Fibroblast of the aortic adventitia (primary cell): ENCODE data around the gene CEMIP. TPM values are rescaled to one million over a fixed set of nuclear protein-coding genes. Genes with fewer than 3 reads are reported as not detected.

Experiments used
- DNase-seq: peaks from one replicate; pipeline ENCODE4 v3.0.0-alpha.2; 2010; ENCODE audit warnings: low read depth
- H3K4me3 ChIP-seq: 2 replicates; pipeline ENCODE4 v1.5.1; 2011; ENCODE audit warnings: low read depth, mild to moderate bottlenecking, control low read depth, low read length, moderate library complexity
- total RNA-seq: library from RNA; depleted of rRNA; stranded (reverse); fragments of >200 nt; gene quantifications from 2 replicates; pipeline ENCODE4 v1.2.3, GENCODE V29; 2012; ENCODE audit warnings: low replicate concordance
- TF ChIP-seq, protein P1 (sequence below): IDR thresholded peaks from 2 replicates; pipeline ENCODE4 v1.5.1; 2011; ENCODE audit warnings: mild to moderate bottlenecking, low read length, control low read depth, inconsistent platforms; ENCODE audit not compliant: insufficient read depth

Gene CEMIP
- total RNA-seq, 1 donor = 225 TPM

- TF ChIP-seq, protein P1, sequence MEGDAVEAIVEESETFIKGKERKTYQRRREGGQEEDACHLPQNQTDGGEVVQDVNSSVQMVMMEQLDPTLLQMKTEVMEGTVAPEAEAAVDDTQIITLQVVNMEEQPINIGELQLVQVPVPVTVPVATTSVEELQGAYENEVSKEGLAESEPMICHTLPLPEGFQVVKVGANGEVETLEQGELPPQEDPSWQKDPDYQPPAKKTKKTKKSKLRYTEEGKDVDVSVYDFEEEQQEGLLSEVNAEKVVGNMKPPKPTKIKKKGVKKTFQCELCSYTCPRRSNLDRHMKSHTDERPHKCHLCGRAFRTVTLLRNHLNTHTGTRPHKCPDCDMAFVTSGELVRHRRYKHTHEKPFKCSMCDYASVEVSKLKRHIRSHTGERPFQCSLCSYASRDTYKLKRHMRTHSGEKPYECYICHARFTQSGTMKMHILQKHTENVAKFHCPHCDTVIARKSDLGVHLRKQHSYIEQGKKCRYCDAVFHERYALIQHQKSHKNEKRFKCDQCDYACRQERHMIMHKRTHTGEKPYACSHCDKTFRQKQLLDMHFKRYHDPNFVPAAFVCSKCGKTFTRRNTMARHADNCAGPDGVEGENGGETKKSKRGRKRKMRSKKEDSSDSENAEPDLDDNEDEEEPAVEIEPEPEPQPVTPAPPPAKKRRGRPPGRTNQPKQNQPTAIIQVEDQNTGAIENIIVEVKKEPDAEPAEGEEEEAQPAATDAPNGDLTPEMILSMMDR = no peak
- no peak for DNase-seq
- no peak overlapping the region for H3K4me3 ChIP-seq
These were observed 10.6 kb downstream of the CEMIP start for GRCh38 chr15:80789796-80790195.

- TF ChIP-seq, protein P1 = no peak
- DNase-seq = no peak
- H3K4me3 ChIP-seq = no peak overlapping the region
These were observed 11.1 kb downstream of the CEMIP start for GRCh38 chr15:80790236-80790635.

DNA sequence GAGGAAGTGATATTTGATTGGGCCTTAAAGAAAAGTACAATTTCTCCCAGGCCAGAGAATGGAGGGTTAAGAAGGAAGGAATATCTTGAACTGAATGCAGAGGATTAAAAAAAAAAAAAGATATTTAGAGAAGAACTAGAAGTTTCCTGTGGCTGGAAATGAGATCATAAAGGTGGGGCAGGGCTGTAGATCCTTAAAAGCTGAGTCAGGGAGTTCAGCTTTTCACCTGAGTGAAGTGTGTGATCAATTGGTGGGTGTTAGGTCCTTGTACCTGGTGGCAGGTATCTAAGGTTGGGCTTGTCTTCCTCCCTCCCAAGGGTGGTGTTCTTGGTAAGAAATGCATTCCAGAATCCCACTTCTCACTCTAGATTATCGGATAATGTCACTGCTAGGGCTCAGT is 11.8 kb downstream of the CEMIP start:
- no peak for DNase-seq
- H3K4me3 ChIP-seq = no peak overlapping the region
- TF ChIP-seq, protein P1 = no peak

DNA sequence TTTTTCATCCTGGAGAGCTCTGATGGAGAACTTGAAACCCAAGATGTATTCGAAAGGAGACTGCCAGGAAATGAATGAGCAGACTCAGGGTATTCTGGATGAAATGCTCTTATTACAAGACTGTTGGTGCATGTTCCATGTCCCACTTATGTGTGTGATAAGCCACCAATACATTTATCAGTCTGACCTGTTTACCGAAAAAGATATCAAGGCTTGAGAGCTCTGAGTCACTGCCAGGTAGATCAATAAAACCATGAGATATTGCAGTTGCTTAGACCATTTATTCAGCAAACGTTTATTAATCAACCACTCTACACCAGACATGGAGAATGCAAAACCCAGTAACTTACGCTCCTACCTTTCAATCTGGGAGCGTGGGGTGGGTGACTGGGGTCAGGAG is 17.2 kb downstream of the CEMIP start:
- TF ChIP-seq, protein P1 = no peak
- no peak overlapping the region for H3K4me3 ChIP-seq
- no peak for DNase-seq

GRCh38 chr15:80798911-80799310 is 19.7 kb downstream of the CEMIP start:
- DNase-seq = no peak
- TF ChIP-seq, protein P1 = no peak
- H3K4me3 ChIP-seq = no peak overlapping the region

GRCh38 chr15:80800067-80800466 is 20.9 kb downstream of the CEMIP start:
- no peak for DNase-seq
- no peak overlapping the region for H3K4me3 ChIP-seq
- TF ChIP-seq, protein P1 = no peak
